Measurements from ENCODE around the gene CNDP1.

CNDP1 gene

GRCh38 chr18:74528913-74529312 lies 5.4 kb upstream of the CNDP1 start:
- H4K12ac ChIP-seq (ENCODE audit: low read depth, low read length) = no peak overlapping the region
- H3K14ac ChIP-seq (ENCODE audit: low read length) = no peak overlapping the region
- no peak overlapping the region for H4K91ac ChIP-seq (ENCODE audit: low read depth, low read length)
- H3K9ac ChIP-seq (ENCODE audit: low read length) = no peak overlapping the region
- H4K8ac ChIP-seq (ENCODE audit: low read depth, low read length) = no peak overlapping the region
- H2AFZ ChIP-seq (ENCODE audit: insufficient read depth, low read length, poor library complexity) = no peak overlapping the region
- no peak overlapping the region for H3K23ac ChIP-seq (ENCODE audit: low read length)
- H3K18ac ChIP-seq (ENCODE audit: low read length) = no peak overlapping the region
- H3K4me3 ChIP-seq (ENCODE audit: low read depth, low read length) = no peak overlapping the region
- no peaks in the 10 kb centered on the region for H3K36me3 ChIP-seq (ENCODE audit: control insufficient read depth in 1 of 2, insufficient read depth in 2 of 2, low read length in 2 of 2)
- H3K79me2 ChIP-seq (ENCODE audit: control insufficient read depth, insufficient read depth, low read length, poor library complexity) = no peaks in the 10 kb centered on the region
- H3K27me3 ChIP-seq (ENCODE audit: insufficient read depth, low read length) = no peaks in the 10 kb centered on the region
- DNase-seq = no peak
- no peak overlapping the region for H2BK12ac ChIP-seq (ENCODE audit: low read length)
- H3K9me3 ChIP-seq (ENCODE audit: insufficient read depth, low read depth, low read length) = peaks cover 6% of the 10 kb centered on the region
- no CpG with 5 or more reads among the region's 3 CpGs for WGBS (ENCODE audit: extremely low coverage, insufficient coverage, insufficient read length)
- H3K79me1 ChIP-seq (ENCODE audit: low read length) = no peaks in the 10 kb centered on the region
- peaks cover 6 to 11% of the 10 kb centered on the region in 2 experiments for H3K4me1 ChIP-seq (ENCODE audit: control insufficient read depth in 1 of 2, insufficient read depth in 2 of 2, low read length in 2 of 2)
- no peak overlapping the region for H3K27ac ChIP-seq (ENCODE audit: low read depth, low read length)
- no peak overlapping the region for H2BK120ac ChIP-seq (ENCODE audit: insufficient read depth, low read length, poor library complexity)
- H2AK5ac ChIP-seq (ENCODE audit: low read length) = no peak overlapping the region
- no peak overlapping the region for H3K4ac ChIP-seq (ENCODE audit: low read depth, low read length)
- H2BK5ac ChIP-seq (ENCODE audit: low read depth, low read length, poor library complexity) = no peak overlapping the region
- H3K4me2 ChIP-seq (ENCODE audit: low read length) = no peak overlapping the region

DNA sequence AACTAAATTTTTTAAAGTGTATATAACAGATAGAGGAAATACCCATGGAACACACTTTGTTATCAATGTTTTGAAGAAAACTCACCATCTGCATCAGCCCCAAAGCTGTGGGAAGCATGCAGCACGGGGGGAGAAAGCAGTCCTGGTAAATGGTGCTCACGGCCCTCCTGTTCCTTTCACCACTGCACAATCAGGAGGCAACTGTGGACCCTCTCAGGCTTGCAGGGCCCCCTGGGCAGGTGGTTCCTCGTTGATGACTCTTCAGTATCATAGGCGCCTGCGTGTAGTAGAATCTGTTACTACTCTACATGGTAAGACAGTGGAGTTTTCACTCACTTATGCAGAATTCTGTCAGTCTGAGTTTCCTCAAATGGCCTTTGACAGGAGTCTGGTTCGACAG lies 4.9 kb upstream of the CNDP1 start:
- DNase-seq = no peak
- Histone ChIP-seq H3K36me3 (ENCODE audit: control insufficient read depth in 1 of 2, insufficient read depth in 2 of 2, low read length in 2 of 2) (no peaks in the 10 kb centered on the region), H3K4ac (ENCODE audit: low read depth, low read length) (no peak overlapping the region), H3K4me3 (ENCODE audit: low read depth, low read length) (no peak overlapping the region), H3K4me1 (ENCODE audit: control insufficient read depth in 1 of 2, insufficient read depth in 2 of 2, low read length in 2 of 2) (peaks cover 6 to 11% of the 10 kb centered on the region in 2 experiments), H3K9ac (ENCODE audit: low read length) (no peak overlapping the region), H2BK12ac (ENCODE audit: low read length) (no peak overlapping the region), H2BK5ac (ENCODE audit: low read depth, low read length, poor library complexity) (no peak overlapping the region), H3K23ac (ENCODE audit: low read length) (no peak overlapping the region), H4K12ac (ENCODE audit: low read depth, low read length) (no peak overlapping the region), H2BK120ac (ENCODE audit: insufficient read depth, low read length, poor library complexity) (no peak overlapping the region), H3K4me2 (ENCODE audit: low read length) (no peak overlapping the region), H4K8ac (ENCODE audit: low read depth, low read length) (no peak overlapping the region), H4K91ac (ENCODE audit: low read depth, low read length) (no peak overlapping the region), H2AFZ (ENCODE audit: insufficient read depth, low read length, poor library complexity) (no peak overlapping the region), H3K9me3 (ENCODE audit: insufficient read depth, low read depth, low read length) (peaks cover 6% of the 10 kb centered on the region), H3K18ac (ENCODE audit: low read length) (no peak overlapping the region), H3K79me2 (ENCODE audit: control insufficient read depth, insufficient read depth, low read length, poor library complexity) (no peaks in the 10 kb centered on the region), H3K27me3 (ENCODE audit: insufficient read depth, low read length) (no peaks in the 10 kb centered on the region), H3K79me1 (ENCODE audit: low read length) (no peaks in the 10 kb centered on the region), H2AK5ac (ENCODE audit: low read length) (no peak overlapping the region), H3K14ac (ENCODE audit: low read length) (no peak overlapping the region), H3K27ac (ENCODE audit: low read depth, low read length) (no peak overlapping the region)
- no CpG with 5 or more reads among the region's 6 CpGs for WGBS (ENCODE audit: extremely low coverage, insufficient coverage, insufficient read length)

GRCh38 chr18:74529811-74530583 lies 4.3 kb upstream of the CNDP1 start:
- Histone ChIP-seq H2AK5ac (ENCODE audit: low read length) (no peak overlapping the region), H3K79me1 (ENCODE audit: low read length) (no peaks in the 10 kb centered on the region), H3K9ac (ENCODE audit: low read length) (no peak overlapping the region), H2BK12ac (ENCODE audit: low read length) (no peak overlapping the region), H3K79me2 (ENCODE audit: control insufficient read depth, insufficient read depth, low read length, poor library complexity) (no peaks in the 10 kb centered on the region), H4K91ac (ENCODE audit: low read depth, low read length) (no peak overlapping the region), H3K27ac (ENCODE audit: low read depth, low read length) (no peak overlapping the region), H3K4ac (ENCODE audit: low read depth, low read length) (no peak overlapping the region), H4K8ac (ENCODE audit: low read depth, low read length) (no peak overlapping the region), H3K14ac (ENCODE audit: low read length) (no peak overlapping the region), H3K18ac (ENCODE audit: low read length) (no peak overlapping the region), H2BK120ac (ENCODE audit: insufficient read depth, low read length, poor library complexity) (no peak overlapping the region), H3K4me1 (ENCODE audit: control insufficient read depth in 1 of 2, insufficient read depth in 2 of 2, low read length in 2 of 2) (peaks cover 6 to 11% of the 10 kb centered on the region in 2 experiments), H3K4me2 (ENCODE audit: low read length) (no peak overlapping the region), H3K27me3 (ENCODE audit: insufficient read depth, low read length) (no peaks in the 10 kb centered on the region), H4K12ac (ENCODE audit: low read depth, low read length) (no peak overlapping the region), H2AFZ (ENCODE audit: insufficient read depth, low read length, poor library complexity) (no peak overlapping the region), H3K9me3 (ENCODE audit: insufficient read depth, low read depth, low read length) (peaks cover 6% of the 10 kb centered on the region), H2BK5ac (ENCODE audit: low read depth, low read length, poor library complexity) (no peak overlapping the region), H3K23ac (ENCODE audit: low read length) (no peak overlapping the region), H3K4me3 (ENCODE audit: low read depth, low read length) (no peak overlapping the region), H3K36me3 (ENCODE audit: control insufficient read depth in 1 of 2, insufficient read depth in 2 of 2, low read length in 2 of 2) (no peaks in the 10 kb centered on the region)
- no CpG with 5 or more reads among the region's 25 CpGs for WGBS (ENCODE audit: extremely low coverage, insufficient coverage, insufficient read length)
- DNase-seq = no peak

- H2BK120ac ChIP-seq (ENCODE audit: insufficient read depth, low read length, poor library complexity) = no peak overlapping the region
- no peak overlapping the region for H2BK5ac ChIP-seq (ENCODE audit: low read depth, low read length, poor library complexity)
- H4K12ac ChIP-seq (ENCODE audit: low read depth, low read length) = no peak overlapping the region
- no peaks in the 10 kb centered on the region for H3K27me3 ChIP-seq (ENCODE audit: insufficient read depth, low read length)
- H3K4me2 ChIP-seq (ENCODE audit: low read length) = no peak overlapping the region
- H3K4me3 ChIP-seq (ENCODE audit: low read depth, low read length) = no peak overlapping the region
- no peak overlapping the region for H2AK5ac ChIP-seq (ENCODE audit: low read length)
- no peak for DNase-seq
- H3K79me2 ChIP-seq (ENCODE audit: control insufficient read depth, insufficient read depth, low read length, poor library complexity) = no peaks in the 10 kb centered on the region
- no peak overlapping the region for H3K18ac ChIP-seq (ENCODE audit: low read length)
- no peak overlapping the region for H3K27ac ChIP-seq (ENCODE audit: low read depth, low read length)
- H3K36me3 ChIP-seq (ENCODE audit: control insufficient read depth in 1 of 2, insufficient read depth in 2 of 2, low read length in 2 of 2) = no peaks in the 10 kb centered on the region
- no peak overlapping the region for H2AFZ ChIP-seq (ENCODE audit: insufficient read depth, low read length, poor library complexity)
- no peak overlapping the region for H3K4ac ChIP-seq (ENCODE audit: low read depth, low read length)
- peaks cover 6 to 11% of the 10 kb centered on the region in 2 experiments for H3K4me1 ChIP-seq (ENCODE audit: control insufficient read depth in 1 of 2, insufficient read depth in 2 of 2, low read length in 2 of 2)
- no peak overlapping the region for H3K14ac ChIP-seq (ENCODE audit: low read length)
- no peak overlapping the region for H3K9ac ChIP-seq (ENCODE audit: low read length)
- no peak overlapping the region for H4K91ac ChIP-seq (ENCODE audit: low read depth, low read length)
- no peak overlapping the region for H3K23ac ChIP-seq (ENCODE audit: low read length)
- H3K79me1 ChIP-seq (ENCODE audit: low read length) = no peaks in the 10 kb centered on the region
- H4K8ac ChIP-seq (ENCODE audit: low read depth, low read length) = no peak overlapping the region
- peaks cover 6% of the 10 kb centered on the region for H3K9me3 ChIP-seq (ENCODE audit: insufficient read depth, low read depth, low read length)
- no peak overlapping the region for H2BK12ac ChIP-seq (ENCODE audit: low read length)
- WGBS (ENCODE audit: extremely low coverage, insufficient coverage, insufficient read length) = no CpG with 5 or more reads among the region's 6 CpGs
These were observed 3.8 kb upstream of the CNDP1 start for GRCh38 chr18:74530584-74530862.
